IMR-90 (cell line): ENCODE results near the gene TSEN54. TPM values are rescaled to one million over a fixed set of nuclear protein-coding genes. Genes with fewer than 3 reads are reported as not detected.

Experiments used
- ATAC-seq: fragments of 200-7000 bp; cut with Tn5 transposase; 2 replicates; pipeline ENCODE4 v1.9.1; 2020; ENCODE audit warnings: low read depth, mild to moderate bottlenecking, moderate library complexity
- BruUV-seq: library from RNA; stranded (reverse); fragments of 400-500 nt; replicated peaks from 2 replicates; lab custom pipeline; 2021; lab: Mats Ljungman, UMichigan
- CTCF ChIA-PET: fragments of 300-600 bp; formaldehyde crosslinking; extraction: SDS; loops from one replicate; lab custom pipeline; 2021; ENCODE audit warnings: antibody characterized with exemption; lab: Yijun Ruan, JAX
- POLR2A ChIA-PET: fragments of 300-600 bp; sonication (Branson Sonifier 250); formaldehyde crosslinking; loops from one replicate; lab custom pipeline; 2022; ENCODE audit warnings: antibody characterized with exemption; ENCODE audit not compliant: unreplicated experiment; lab: Charles Lee
- DNase-seq: peaks from one replicate; pipeline ENCODE4 v3.0.0; 2013
- H2AFZ ChIP-seq: replicated peaks from 2 replicates; pipeline ENCODE3; 2013; ENCODE audit warnings: low read length, mild to moderate bottlenecking; ENCODE audit not compliant: poor library complexity
- H2AK5ac ChIP-seq: 2 replicates; pipeline ENCODE4 v1.6.1; 2013; ENCODE audit warnings: low read depth, low read length, inconsistent platforms
- H2AK9ac ChIP-seq: replicated peaks from 2 replicates; pipeline ENCODE3; 2013; ENCODE audit warnings: mild to moderate bottlenecking, low read depth, low read length, moderate library complexity; ENCODE audit not compliant: poor library complexity
- H2BK120ac ChIP-seq: 2 replicates; pipeline ENCODE4 v1.6.1; 2013; ENCODE audit warnings: low read depth, low read length, inconsistent platforms
- H2BK15ac ChIP-seq: 3 replicates; pipeline ENCODE4 v1.6.1; 2013; ENCODE audit warnings: low read depth, low read length, inconsistent platforms
- H2BK20ac ChIP-seq: 2 replicates; pipeline ENCODE4 v1.6.1; 2013; ENCODE audit warnings: low read depth, mild to moderate bottlenecking, inconsistent platforms, low read length, moderate library complexity
- H2BK5ac ChIP-seq: 2 replicates; pipeline ENCODE4 v1.6.1; 2013; ENCODE audit warnings: mild to moderate bottlenecking, low read depth, low read length, inconsistent platforms; ENCODE audit not compliant: poor library complexity, severe bottlenecking
- H3K14ac ChIP-seq: replicated peaks from 2 replicates; pipeline ENCODE4 v1.6.1; 2013; ENCODE audit warnings: low read depth, low read length, inconsistent platforms
- H3K18ac ChIP-seq: 2 replicates; pipeline ENCODE4 v1.6.1; 2013; ENCODE audit warnings: low read depth, low read length, control low read depth
- H3K23ac ChIP-seq: 2 replicates; pipeline ENCODE4 v1.6.1; 2013; ENCODE audit warnings: low read depth, low read length, inconsistent platforms
- H3K27ac ChIP-seq: 2 replicates; pipeline ENCODE4 v1.5.1; 2013; ENCODE audit warnings: mild to moderate bottlenecking, control low read depth, low read length; ENCODE audit not compliant: insufficient read depth
- H3K27me3 ChIP-seq: 2 replicates; pipeline ENCODE4 v1.6.1; 2013; ENCODE audit warnings: low read length; ENCODE audit not compliant: control insufficient read depth, insufficient read depth
- H3K36me3 ChIP-seq: 2 replicates; pipeline ENCODE4 v1.6.1; 2013; ENCODE audit warnings: low read length, mixed read lengths; ENCODE audit not compliant: control insufficient read depth, insufficient read depth
- H3K4ac ChIP-seq: 2 replicates; pipeline ENCODE4 v1.6.1; 2013; ENCODE audit warnings: low read depth, low read length, inconsistent platforms
- H3K4me1 ChIP-seq: 2 replicates; pipeline ENCODE4 v1.6.1; 2013; ENCODE audit warnings: low read length, mixed read lengths; ENCODE audit not compliant: control insufficient read depth, insufficient read depth
- H3K4me2 ChIP-seq: 2 replicates; pipeline ENCODE4 v1.6.1; 2013; ENCODE audit warnings: low read depth, mild to moderate bottlenecking, control low read depth, low read length, moderate library complexity
- H3K4me3 ChIP-seq: 2 replicates; pipeline ENCODE4 v1.5.1; 2013; ENCODE audit warnings: low read depth, mild to moderate bottlenecking, control low read depth, low read length, moderate library complexity; ENCODE audit not compliant: insufficient read depth
- H3K56ac ChIP-seq: 2 replicates; pipeline ENCODE4 v1.6.1; 2013; ENCODE audit warnings: low read length, inconsistent platforms; ENCODE audit not compliant: insufficient read depth; ENCODE audit errors: extremely low read depth
- H3K79me1 ChIP-seq, 2 experiments: 2 replicates each; pipeline ENCODE4 v1.6.1; 2013; ENCODE audit warnings: low read length in 2 of 2, inconsistent platforms in 1 of 2, low read depth in 1 of 2
- H3K9ac ChIP-seq: 2 replicates; pipeline ENCODE4 v1.6.1; 2013; ENCODE audit warnings: low read depth, low read length, control low read depth
- H3K9me1 ChIP-seq: 2 replicates; pipeline ENCODE4 v1.6.1; 2013; ENCODE audit warnings: low read length, inconsistent platforms; ENCODE audit not compliant: insufficient read depth
- H3K9me3 ChIP-seq: 2 replicates; pipeline ENCODE4 v1.6.1; 2013; ENCODE audit warnings: low read length; ENCODE audit not compliant: control insufficient read depth, insufficient read depth
- H4K20me1 ChIP-seq: 2 replicates; pipeline ENCODE4 v1.6.1; 2013; ENCODE audit warnings: low read length, inconsistent platforms; ENCODE audit not compliant: insufficient read depth
- H4K5ac ChIP-seq: 2 replicates; pipeline ENCODE4 v1.6.1; 2013; ENCODE audit warnings: mild to moderate bottlenecking, low read depth, low read length, control low read depth
- H4K8ac ChIP-seq, 2 experiments: 2 replicates each; pipeline ENCODE4 v1.6.1; 2013; ENCODE audit warnings: low read depth in 2 of 2, low read length in 2 of 2, control low read depth in 1 of 2, inconsistent platforms in 1 of 2
- H4K91ac ChIP-seq: 2 replicates; pipeline ENCODE4 v1.6.1; 2013; ENCODE audit warnings: low read depth, low read length, inconsistent platforms; ENCODE audit not compliant: insufficient read depth
- CEBPB ChIP-seq: IDR thresholded peaks from 2 replicates; pipeline ENCODE4 v1.6.1; 2012; ENCODE audit warnings: low read depth, low read length, improper control_type of control experiment
- CHD1 ChIP-seq: IDR thresholded peaks from 2 replicates; pipeline ENCODE4 v1.6.1; 2012; ENCODE audit warnings: low read depth, low read length, improper control_type of control experiment
- ELK1 ChIP-seq: fragments of 150-350 bp; IDR thresholded peaks from 2 replicates; pipeline ENCODE4 v1.6.1; 2016; ENCODE audit warnings: low read depth, mild to moderate bottlenecking, low read length, moderate library complexity, borderline replicate concordance
- NFE2L2 ChIP-seq: fragments of 150-350 bp; IDR thresholded peaks from 2 replicates; pipeline ENCODE4 v1.6.1; 2016; ENCODE audit warnings: low read depth, mild to moderate bottlenecking, low read length
- RAD21 ChIP-seq: IDR thresholded peaks from 2 replicates; pipeline ENCODE4 v1.6.1; 2012; ENCODE audit warnings: low read length, improper control_type of control experiment
- SMC3 ChIP-seq: fragments of 150-350 bp; IDR thresholded peaks from 2 replicates; pipeline ENCODE4 v1.6.1; 2016; ENCODE audit warnings: low read depth, mild to moderate bottlenecking, antibody characterized with exemption, low read length, moderate library complexity
- WGBS, 2 experiments: methylation state at CpG; one replicate each; pipeline versions ENCODE4 v1.1.5 to v1.1.7; 2013; ENCODE audit warnings: missing lambda C conversion rate in 2 of 2; ENCODE audit not compliant: insufficient read length in 1 of 2; ENCODE audit errors: extremely low coverage in 2 of 2; 5-methylcytosine and 5-hydroxymethylcytosine counted together
- dilution Hi-C: fragments of 300-500 bp; cut with HindIII; formaldehyde crosslinking; loops from one replicate; pipeline ENCODE4 v1.14.3; 2018; ENCODE audit warnings: low sequenced_read_pairs; ENCODE audit not compliant: unreplicated experiment
- in situ Hi-C: fragments of 300-500 bp; cut with MboI; formaldehyde crosslinking; loops from 3 replicates; pipeline ENCODE4 v1.14.3; 2019; ENCODE audit warnings: low sequenced_read_pairs, inconsistent platforms, mixed read lengths
- intact Hi-C: fragments of 100-400 bp; cut with micrococcal nuclease; formaldehyde crosslinking; loops from 2 replicates; pipeline ENCODE4 v1.10.0; 2022
- polyA plus RNA-seq, 3 experiments: library from polyadenylated mRNA; depleted of rRNA; stranded (reverse); fragments of >200 nt; gene quantifications; 2 replicates each; pipeline ENCODE4 v1.2.3, GENCODE V29; 2012; ENCODE audit warnings: low replicate concordance in 1 of 3
- total RNA-seq: library from RNA; depleted of rRNA; stranded (reverse); fragments of >200 nt; gene quantifications from 2 replicates; pipeline ENCODE4 v1.2.3, GENCODE V29; 2012
- TF ChIP-seq, protein P1 (sequence below): conservative IDR thresholded peaks from 2 replicates; pipeline ENCODE4 v1.5.1; 2012; ENCODE audit warnings: mild to moderate bottlenecking, low read depth, low read length, improper control_type of control experiment

The TSEN54 gene
- total and polyA plus RNA-seq, 2 of the 4 experiments (the other 2 are of a cell fraction) = 7.2 to 14.9 TPM

DNA sequence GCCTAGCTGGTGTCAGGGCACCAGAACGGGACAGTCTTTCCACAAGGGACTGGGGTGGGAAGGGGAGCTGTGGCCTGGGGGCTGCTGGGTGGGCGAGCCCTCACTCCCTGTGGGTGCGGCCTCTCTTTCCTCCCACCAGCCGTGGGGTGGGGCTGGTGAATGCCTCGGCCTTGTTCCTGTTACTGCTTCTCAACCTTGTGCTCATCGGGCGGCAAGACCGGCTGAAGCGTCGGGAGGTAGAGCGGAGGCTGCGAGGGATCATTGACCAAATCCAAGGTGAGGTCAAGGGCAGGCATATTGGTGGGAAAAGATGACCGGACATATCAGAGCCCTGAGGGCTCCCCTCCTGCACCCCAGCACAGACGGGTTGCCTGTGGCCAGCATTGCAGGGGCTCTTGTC, 30.2 kb upstream of the TSEN54 start:
- Histone ChIP-seq H3K14ac (no peak overlapping the region), H2AK9ac (no peak overlapping the region), H3K4me2 (no peak overlapping the region), H3K9ac (no peak overlapping the region), H3K23ac (no peak overlapping the region), H3K36me3 (peaks cover 3% of the 10 kb centered on the region; the same call in 1 of the 2 replicates), H3K9me1 (peaks cover 8% of the 10 kb centered on the region), H3K4ac (no peak overlapping the region), H3K27ac (no peak overlapping the region), H2AFZ (no peak overlapping the region), H3K9me3 (no peaks in the 10 kb centered on the region), H2BK5ac (no peak overlapping the region), H4K20me1 (peaks cover 11% of the 10 kb centered on the region), H2BK15ac (no peak overlapping the region), H3K4me1 (no peaks in the 10 kb centered on the region), H2BK120ac (no peak overlapping the region), H3K4me3 (no peak overlapping the region), H2BK20ac (no peak overlapping the region), H2AK5ac (no peak overlapping the region), H4K91ac (no peak overlapping the region), H3K56ac (no peak overlapping the region), H4K8ac (no peak overlapping the region), H4K5ac (no peak overlapping the region), H3K27me3 (no peaks in the 10 kb centered on the region), H3K79me1 (peaks cover 3 to 25% of the 10 kb centered on the region in 2 experiments), H3K18ac (no peak overlapping the region)
- dilution Hi-C loops (no loop called here), intact Hi-C loops (no loop called here), in situ Hi-C loops (no loop called here)
- WGBS, 2 experiments = 86% methylated on average over 1 of the region's 14 CpGs; no CpG with 5 or more reads in 1 of the 2 experiments
- TF ChIP-seq SMC3 (no peak), CHD1 (no peak), ELK1 (no peak), NFE2L2 (no peak), CEBPB (no peak), RAD21 (no peak)
- TF ChIP-seq, protein P1, sequence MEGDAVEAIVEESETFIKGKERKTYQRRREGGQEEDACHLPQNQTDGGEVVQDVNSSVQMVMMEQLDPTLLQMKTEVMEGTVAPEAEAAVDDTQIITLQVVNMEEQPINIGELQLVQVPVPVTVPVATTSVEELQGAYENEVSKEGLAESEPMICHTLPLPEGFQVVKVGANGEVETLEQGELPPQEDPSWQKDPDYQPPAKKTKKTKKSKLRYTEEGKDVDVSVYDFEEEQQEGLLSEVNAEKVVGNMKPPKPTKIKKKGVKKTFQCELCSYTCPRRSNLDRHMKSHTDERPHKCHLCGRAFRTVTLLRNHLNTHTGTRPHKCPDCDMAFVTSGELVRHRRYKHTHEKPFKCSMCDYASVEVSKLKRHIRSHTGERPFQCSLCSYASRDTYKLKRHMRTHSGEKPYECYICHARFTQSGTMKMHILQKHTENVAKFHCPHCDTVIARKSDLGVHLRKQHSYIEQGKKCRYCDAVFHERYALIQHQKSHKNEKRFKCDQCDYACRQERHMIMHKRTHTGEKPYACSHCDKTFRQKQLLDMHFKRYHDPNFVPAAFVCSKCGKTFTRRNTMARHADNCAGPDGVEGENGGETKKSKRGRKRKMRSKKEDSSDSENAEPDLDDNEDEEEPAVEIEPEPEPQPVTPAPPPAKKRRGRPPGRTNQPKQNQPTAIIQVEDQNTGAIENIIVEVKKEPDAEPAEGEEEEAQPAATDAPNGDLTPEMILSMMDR = no peak
- ChIA-PET CTCF (no interaction called here), POLR2A (no interaction called here)
- DNase-seq (no peak), ATAC-seq (no peak)
- BruUV-seq = no TSS peak
